Suprapubic skin (tissue), 4 donors: ENCODE measurements around the gene DIPK1B. TPM values are rescaled to one million over a fixed set of nuclear protein-coding genes. Genes with fewer than 3 reads are reported as not detected.

ENCODE experiments used
- DNase-seq, 2 donors: peaks; one replicate each; pipeline ENCODE4 v3.0.0-alpha.2; 2019; ENCODE audit warnings: low spot score in 2 of 2
- H3K27ac ChIP-seq: fragments of 200-600 bp; sonication (generic); one replicate; pipeline ENCODE4 v1.5.1; 2019
- H3K27me3 ChIP-seq: fragments of 200-600 bp; sonication (generic); one replicate; pipeline ENCODE4 v1.5.1; 2019
- H3K36me3 ChIP-seq: fragments of 200-600 bp; sonication (generic); one replicate; pipeline ENCODE4 v1.5.1; 2019
- H3K4me1 ChIP-seq: fragments of 200-600 bp; sonication (generic); one replicate; pipeline ENCODE4 v1.5.1; 2019
- H3K4me3 ChIP-seq: fragments of 200-600 bp; sonication (generic); one replicate; pipeline ENCODE4 v1.5.1; 2019; ENCODE audit warnings: mild to moderate bottlenecking
- H3K9me3 ChIP-seq: fragments of 200-600 bp; sonication (generic); one replicate; pipeline ENCODE4 v1.5.1; 2019
- EP300 ChIP-seq: sonication (generic); formaldehyde crosslinking; IDR thresholded peaks from one replicate; pipeline ENCODE4 v1.6.1; 2017; ENCODE audit warnings: antibody characterized with exemption
- POLR2A ChIP-seq, 2 donors: fragments of 450-650 bp; IDR thresholded peaks; one replicate each; pipeline ENCODE4 v1.6.1; 2017; ENCODE audit warnings: antibody characterized with exemption in 2 of 2, mild to moderate bottlenecking in 2 of 2, moderate library complexity in 2 of 2
- POLR2AphosphoS5 ChIP-seq, 3 donors: sonication (generic); formaldehyde crosslinking; IDR thresholded peaks; one replicate each; pipeline ENCODE4 v1.6.1; 2017; ENCODE audit warnings: antibody characterized with exemption in 3 of 3
- WGBS: methylation state at CpG from one replicate; pipeline ENCODE4 v1.1.5; 2018; 5-methylcytosine and 5-hydroxymethylcytosine counted together
- total RNA-seq, 4 donors: library from RNA; depleted of rRNA; stranded (reverse); fragments of >200 nt; gene quantifications; one replicate each; pipeline ENCODE4 v1.1.0, GENCODE V29; 2016
- TF ChIP-seq, protein P1 (sequence below), 2 donors: fragments of 200-600 bp in 1 of 2; fragments of 450-650 bp in 1 of 2; sonication (generic) in 1 of 2; IDR thresholded peaks; one replicate each; pipeline ENCODE4 v1.5.1; 2016 to 2019; ENCODE audit warnings: antibody characterized with exemption in 2 of 2, mild to moderate bottlenecking in 1 of 2, moderate library complexity in 1 of 2

Gene DIPK1B
- total RNA-seq, 4 donors from 2014 or later: 3.8 to 13.1 (median 6.3) TPM

DNA sequence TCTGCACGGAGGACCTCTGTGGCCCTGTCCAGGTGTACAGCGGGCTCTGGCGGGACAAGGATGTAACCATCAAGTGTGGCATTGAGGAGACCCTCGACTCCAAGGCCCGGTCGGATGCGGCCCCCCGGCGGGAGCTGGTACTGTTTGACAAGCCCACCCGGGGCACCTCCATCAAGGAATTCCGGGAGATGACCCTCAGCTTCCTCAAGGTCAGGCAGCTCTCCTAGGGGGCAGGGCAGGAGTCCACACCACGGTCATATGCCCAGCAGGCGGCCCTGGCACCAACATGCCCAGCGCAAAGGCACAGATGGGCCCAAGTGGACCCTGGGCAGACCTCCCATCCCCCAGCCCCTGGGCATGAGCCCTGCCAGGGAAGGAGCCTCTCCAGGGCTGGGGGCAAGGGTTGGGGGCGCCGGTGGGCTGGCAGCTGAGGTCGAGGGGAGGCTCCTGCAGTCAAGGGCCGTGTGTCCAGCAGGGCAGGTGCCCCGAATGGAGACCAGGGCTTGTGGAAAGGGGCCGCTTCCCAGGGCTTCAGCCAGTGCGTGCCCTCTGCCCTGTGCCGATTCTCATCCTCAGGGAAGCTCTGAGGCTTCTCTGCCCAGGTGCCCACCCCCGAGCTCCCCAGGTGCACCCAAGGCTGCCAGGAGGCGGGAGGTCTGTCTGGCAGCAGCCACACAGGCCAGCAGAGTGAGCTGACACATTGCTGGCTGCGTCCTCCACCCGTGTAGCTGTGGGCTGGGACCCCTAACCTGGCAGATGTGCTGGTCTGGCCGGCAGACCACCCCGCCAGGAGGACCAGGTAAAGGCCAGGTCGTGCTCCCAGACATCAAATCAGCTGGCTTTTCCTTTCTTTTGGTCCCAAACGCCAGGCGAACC, 10.0 kb downstream of the DIPK1B start:
- H3K9me3 ChIP-seq: no peaks in the 10 kb centered on the region
- no peak overlapping the region for H3K4me3 ChIP-seq
- no peak for DNase-seq
- no peak overlapping the region for H3K27ac ChIP-seq
- H3K36me3 ChIP-seq: peaks cover 48% of the 10 kb centered on the region
- no peaks in the 10 kb centered on the region for H3K27me3 ChIP-seq
- peaks cover 71% of the 10 kb centered on the region for H3K4me1 ChIP-seq
- TF ChIP-seq POLR2A (IDR thresholded peaks at IDR 0.05) (no peak), EP300 (no peak), POLR2AphosphoS5 (IDR thresholded peaks at IDR 0.05) (no peak)
- TF ChIP-seq, protein P1, sequence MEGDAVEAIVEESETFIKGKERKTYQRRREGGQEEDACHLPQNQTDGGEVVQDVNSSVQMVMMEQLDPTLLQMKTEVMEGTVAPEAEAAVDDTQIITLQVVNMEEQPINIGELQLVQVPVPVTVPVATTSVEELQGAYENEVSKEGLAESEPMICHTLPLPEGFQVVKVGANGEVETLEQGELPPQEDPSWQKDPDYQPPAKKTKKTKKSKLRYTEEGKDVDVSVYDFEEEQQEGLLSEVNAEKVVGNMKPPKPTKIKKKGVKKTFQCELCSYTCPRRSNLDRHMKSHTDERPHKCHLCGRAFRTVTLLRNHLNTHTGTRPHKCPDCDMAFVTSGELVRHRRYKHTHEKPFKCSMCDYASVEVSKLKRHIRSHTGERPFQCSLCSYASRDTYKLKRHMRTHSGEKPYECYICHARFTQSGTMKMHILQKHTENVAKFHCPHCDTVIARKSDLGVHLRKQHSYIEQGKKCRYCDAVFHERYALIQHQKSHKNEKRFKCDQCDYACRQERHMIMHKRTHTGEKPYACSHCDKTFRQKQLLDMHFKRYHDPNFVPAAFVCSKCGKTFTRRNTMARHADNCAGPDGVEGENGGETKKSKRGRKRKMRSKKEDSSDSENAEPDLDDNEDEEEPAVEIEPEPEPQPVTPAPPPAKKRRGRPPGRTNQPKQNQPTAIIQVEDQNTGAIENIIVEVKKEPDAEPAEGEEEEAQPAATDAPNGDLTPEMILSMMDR (IDR thresholded peaks at IDR 0.05): no peak
- WGBS: 0% methylated on average over 1 of the region's 31 CpGs

DNA sequence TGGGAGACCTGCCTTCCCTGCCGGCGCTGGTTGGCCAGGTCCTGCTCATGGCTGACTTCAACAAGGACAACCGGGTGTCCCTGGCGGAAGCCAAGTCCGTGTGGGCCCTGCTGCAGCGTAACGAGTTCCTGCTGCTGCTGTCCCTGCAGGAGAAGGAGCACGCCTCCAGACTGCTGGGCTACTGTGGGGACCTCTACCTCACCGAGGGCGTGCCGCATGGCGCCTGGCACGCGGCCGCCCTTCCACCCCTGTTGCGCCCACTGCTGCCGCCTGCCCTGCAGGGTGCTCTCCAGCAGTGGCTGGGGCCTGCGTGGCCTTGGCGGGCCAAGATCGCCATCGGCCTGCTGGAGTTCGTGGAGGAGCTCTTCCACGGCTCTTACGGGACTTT, 10.6 kb downstream of the DIPK1B start:
- no peak for DNase-seq
- Histone ChIP-seq H3K4me3 (no peak overlapping the region), H3K27me3 (no peaks in the 10 kb centered on the region), H3K36me3 (peaks cover 48% of the 10 kb centered on the region), H3K9me3 (no peaks in the 10 kb centered on the region), H3K27ac (no peak overlapping the region), H3K4me1 (peaks cover 74% of the 10 kb centered on the region)
- 86% methylated on average over 22 of the region's 24 CpGs for WGBS
- TF ChIP-seq POLR2A (IDR thresholded peaks at IDR 0.05) (no peak), POLR2AphosphoS5 (IDR thresholded peaks at IDR 0.05) (no peak), EP300 (no peak)
- TF ChIP-seq, protein P1 (IDR thresholded peaks at IDR 0.05): no peak

DNA sequence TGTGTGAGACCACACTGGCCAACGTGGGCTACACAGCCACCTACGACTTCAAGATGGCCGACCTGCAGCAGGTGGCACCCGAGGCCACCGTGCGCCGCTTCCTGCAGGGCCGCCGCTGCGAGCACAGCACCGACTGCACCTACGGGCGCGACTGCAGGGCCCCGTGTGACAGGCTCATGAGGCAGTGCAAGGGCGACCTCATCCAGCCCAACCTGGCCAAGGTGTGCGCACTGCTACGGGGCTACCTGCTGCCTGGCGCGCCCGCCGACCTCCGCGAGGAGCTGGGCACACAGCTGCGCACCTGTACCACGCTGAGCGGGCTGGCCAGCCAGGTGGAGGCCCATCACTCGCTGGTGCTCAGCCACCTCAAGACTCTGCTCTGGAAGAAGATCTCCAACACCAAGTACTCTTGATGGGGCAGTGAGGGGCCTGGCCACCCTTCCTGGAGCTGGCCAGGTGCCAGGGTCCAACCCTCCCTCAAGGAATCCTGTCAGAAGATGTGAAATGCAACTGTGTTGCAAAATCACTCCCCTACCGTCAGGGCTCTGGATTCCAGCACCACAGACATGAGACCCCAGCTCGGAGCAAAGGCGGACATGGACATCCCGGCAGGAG, 11.1 kb downstream of the DIPK1B start:
- no peak overlapping the region for H3K27ac ChIP-seq
- no peak overlapping the region for H3K4me3 ChIP-seq
- H3K4me1 ChIP-seq: peaks cover 78% of the 10 kb centered on the region
- H3K27me3 ChIP-seq: no peaks in the 10 kb centered on the region
- DNase-seq: no peak
- peaks cover 48% of the 10 kb centered on the region for H3K36me3 ChIP-seq
- WGBS: 89% methylated on average over 3 of the region's 32 CpGs
- no peak for TF ChIP-seq EP300
- TF ChIP-seq POLR2A (IDR thresholded peaks at IDR 0.05): no peak
- no peak for TF ChIP-seq POLR2AphosphoS5 (IDR thresholded peaks at IDR 0.05)
- TF ChIP-seq, protein P1 (IDR thresholded peaks at IDR 0.05): no peak
- no peaks in the 10 kb centered on the region for H3K9me3 ChIP-seq

DNA sequence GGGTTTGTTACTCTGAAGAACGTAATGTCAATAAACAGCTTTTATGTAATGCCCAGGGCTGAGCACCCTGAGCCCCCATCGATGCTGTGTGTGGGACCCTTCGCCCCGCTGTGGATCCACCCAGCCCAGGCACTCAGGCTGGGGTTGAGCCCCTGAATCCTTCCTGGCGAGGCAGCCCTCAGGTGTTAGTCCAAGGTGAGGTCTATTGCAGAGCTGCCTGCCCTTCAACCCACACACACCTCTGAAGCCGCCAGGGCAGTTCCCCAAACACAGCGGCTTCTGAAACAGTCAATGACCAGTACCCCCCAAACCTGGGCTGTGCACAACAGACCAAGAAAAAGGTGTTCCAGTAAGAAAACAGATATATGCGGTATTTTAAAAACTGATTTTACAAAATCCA, 11.6 kb downstream of the DIPK1B start:
- peaks cover 48% of the 10 kb centered on the region for H3K36me3 ChIP-seq
- H3K4me3 ChIP-seq: no peak overlapping the region
- WGBS: 97% methylated on average over 8 of the region's 8 CpGs
- no peak for TF ChIP-seq POLR2A (IDR thresholded peaks at IDR 0.05)
- TF ChIP-seq POLR2AphosphoS5 (IDR thresholded peaks at IDR 0.05): no peak
- TF ChIP-seq, protein P1 (IDR thresholded peaks at IDR 0.05): no peak
- no peak for TF ChIP-seq EP300
- no peak for DNase-seq
- H3K27me3 ChIP-seq: no peaks in the 10 kb centered on the region
- H3K9me3 ChIP-seq: no peaks in the 10 kb centered on the region
- no peak overlapping the region for H3K27ac ChIP-seq
- H3K4me1 ChIP-seq: peaks cover 83% of the 10 kb centered on the region

DNA sequence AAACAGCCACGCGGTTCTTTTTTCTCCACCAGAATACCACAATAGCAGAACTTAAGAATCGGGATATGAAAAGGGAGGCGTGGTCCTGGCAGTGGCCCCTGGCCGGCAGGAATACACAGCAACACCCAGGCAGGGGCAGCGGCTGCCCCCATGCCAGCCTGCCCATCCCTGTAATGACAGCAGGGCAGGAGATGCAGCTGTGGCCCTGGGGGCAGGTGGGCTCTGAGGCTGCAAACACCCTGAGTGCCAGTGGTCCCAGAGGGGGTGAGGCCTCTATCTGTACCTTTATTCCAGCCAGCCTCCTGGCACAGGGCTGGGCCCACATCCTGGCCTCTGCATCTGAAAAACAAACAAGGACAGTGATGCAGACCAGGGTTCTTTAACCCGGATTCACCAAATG, 12.4 kb downstream of the DIPK1B start:
- no peak overlapping the region for H3K4me3 ChIP-seq
- peaks cover 48% of the 10 kb centered on the region for H3K36me3 ChIP-seq
- TF ChIP-seq, protein P1 (IDR thresholded peaks at IDR 0.05): no peak
- TF ChIP-seq EP300: no peak
- TF ChIP-seq POLR2AphosphoS5 (IDR thresholded peaks at IDR 0.05): no peak
- no peak for TF ChIP-seq POLR2A (IDR thresholded peaks at IDR 0.05)
- 71% methylated on average over 7 of the region's 7 CpGs for WGBS
- no peak for DNase-seq
- H3K4me1 ChIP-seq: peaks cover 82% of the 10 kb centered on the region
- no peak overlapping the region for H3K27ac ChIP-seq
- H3K27me3 ChIP-seq: no peaks in the 10 kb centered on the region
- no peaks in the 10 kb centered on the region for H3K9me3 ChIP-seq
